Aorta (tissue), 5 donors: Measurements from ENCODE around the gene PPFIBP1. TPM values are rescaled to one million over a fixed set of nuclear protein-coding genes. Genes with fewer than 3 reads are reported as not detected.
"Not testable (repeated sequence)": the region's sequence is repeated elsewhere in the genome, so short reads cannot be mapped to it uniquely, and the experiment has no call there.

Source experiments
- ATAC-seq: fragments of 200-7000 bp; cut with Tn5 transposase; one replicate; pipeline ENCODE4 v1.9.1; 2022; ENCODE audit warnings: moderate library complexity; ENCODE audit not compliant: low FRiP score
- DNase-seq, 2 donors: peaks; one replicate each; pipeline ENCODE4 v3.0.0-alpha.2; 2020
- H3K27ac ChIP-seq, 2 donors: one replicate each; pipeline ENCODE4 v1.5.1; 2013; ENCODE audit warnings: low read length in 2 of 2, mild to moderate bottlenecking in 2 of 2, moderate library complexity in 2 of 2, control low read depth in 1 of 2, inconsistent platforms in 1 of 2, low read depth in 1 of 2
- H3K27me3 ChIP-seq, 2 donors: one replicate each; pipeline ENCODE4 v1.6.1; 2013; ENCODE audit warnings: control low read depth in 1 of 2, low read length in 1 of 2, mild to moderate bottlenecking in 1 of 2, moderate library complexity in 1 of 2; ENCODE audit not compliant: insufficient read depth in 2 of 2, control insufficient read depth in 1 of 2
- H3K36me3 ChIP-seq, 2 donors: one replicate each; pipeline ENCODE4 v1.6.1; 2013; ENCODE audit warnings: control low read depth in 1 of 2, low read length in 1 of 2, mild to moderate bottlenecking in 1 of 2; ENCODE audit not compliant: insufficient read depth in 2 of 2, control insufficient read depth in 1 of 2
- H3K4me1 ChIP-seq, 2 donors: one replicate each; pipeline ENCODE4 v1.6.1; 2013; ENCODE audit warnings: low read length in 2 of 2, control low read depth in 1 of 2, mild to moderate bottlenecking in 1 of 2, moderate library complexity in 1 of 2; ENCODE audit not compliant: insufficient read depth in 2 of 2, control insufficient read depth in 1 of 2
- H3K4me3 ChIP-seq, 2 donors: one replicate each; pipeline ENCODE4 v1.5.1; 2013; ENCODE audit warnings: low read length in 2 of 2, control low read depth in 1 of 2, mild to moderate bottlenecking in 1 of 2
- H3K9me3 ChIP-seq: one replicate; pipeline ENCODE4 v1.6.1; 2013; ENCODE audit warnings: mild to moderate bottlenecking, low read length; ENCODE audit not compliant: control insufficient read depth
- WGBS, 2 donors: extraction: QIAGEN DNeasy Blood & Tissue Kit; methylation state at CpG; one replicate each; pipeline ENCODE4 v1.1.7; 2013; 5-methylcytosine and 5-hydroxymethylcytosine counted together
- intact Hi-C, 2 donors: fragments of 100-400 bp; cut with DNase I; formaldehyde crosslinking; loops; one replicate each; pipeline versions ENCODE4 v1.14.2 to v1.15.0; 2022
- polyA plus RNA-seq, 2 donors: library from polyadenylated mRNA; stranded (reverse); fragments of 200-250 nt; gene quantifications; one replicate each; pipeline ENCODE4 v1.2.3, GENCODE V29; 2013
- total RNA-seq, 2 donors: library from RNA; stranded (reverse); fragmentation: NEBNext Ultra II Directional; extraction: Animal tissue kit (Norgen Biotek cat#: 25700); gene quantifications; one replicate each; pipeline ENCODE4 v1.2.1, GENCODE V29; 2021
- donor health status: healthy with polysubstance abuse.
- donor health status: Bipolar disorder and iron deficiency.
- donor health status: DM: no; HTN: no; CAD: no.
- donor health status: DM: no; HTN: no; CAD: no.
- donor health status: DM: yes; HTN: yes; CAD: no.

PPFIBP1 gene
- total and polyA plus RNA-seq, 4 donors, result 29.7 to 247 (median 108) TPM

DNA sequence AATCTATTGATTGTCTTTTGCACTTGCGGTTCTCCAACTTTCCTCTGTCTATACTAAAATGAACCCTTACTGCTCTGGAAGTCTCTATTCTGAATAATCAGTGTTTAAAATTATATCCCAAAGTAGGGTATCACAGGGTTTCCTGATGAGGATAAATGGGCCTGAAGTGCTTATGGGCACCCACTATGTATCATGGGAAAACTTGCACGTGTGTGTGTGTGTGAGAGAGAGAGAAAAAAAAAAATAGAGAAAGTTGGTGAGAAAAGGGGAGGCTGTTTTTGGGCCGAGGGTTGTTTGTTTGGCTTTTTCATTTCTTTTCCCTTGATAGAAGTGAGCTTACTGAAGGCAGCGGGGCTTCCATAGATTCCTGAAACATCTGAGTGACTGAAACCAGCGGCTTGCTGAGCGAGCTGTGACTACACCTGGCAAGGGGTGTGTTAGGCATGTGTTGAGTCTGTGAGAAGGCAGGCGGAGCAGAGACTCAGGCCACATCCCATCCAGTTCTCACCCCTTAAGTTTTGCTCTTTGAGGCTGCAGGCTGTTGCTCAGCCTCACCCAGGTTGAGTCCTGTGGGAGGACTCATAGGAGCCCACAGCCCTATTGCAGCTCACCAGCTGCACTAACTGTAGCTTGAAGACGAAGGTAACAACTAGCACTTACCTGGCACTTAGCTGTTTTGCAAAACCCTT, 17.2 kb downstream of the PPFIBP1 start:
- peak overlapping the region; percentile 24 to 55 for H3K27ac ChIP-seq
- WGBS, 2 donors, result 49 to 56% methylated on average over 8 of the region's 8 CpGs
- no peak overlapping the region for H3K4me3 ChIP-seq
- H3K27me3 ChIP-seq, result no peaks in the 10 kb centered on the region
- intact Hi-C loops, result no loop called here
- H3K4me1 ChIP-seq, result peaks cover 11 to 34% of the 10 kb centered on the region in 2 donors
- DNase-seq (no peak), ATAC-seq (no peak)
- H3K36me3 ChIP-seq, result no peaks in the 10 kb centered on the region
- H3K9me3 ChIP-seq, result no peaks in the 10 kb centered on the region

DNA sequence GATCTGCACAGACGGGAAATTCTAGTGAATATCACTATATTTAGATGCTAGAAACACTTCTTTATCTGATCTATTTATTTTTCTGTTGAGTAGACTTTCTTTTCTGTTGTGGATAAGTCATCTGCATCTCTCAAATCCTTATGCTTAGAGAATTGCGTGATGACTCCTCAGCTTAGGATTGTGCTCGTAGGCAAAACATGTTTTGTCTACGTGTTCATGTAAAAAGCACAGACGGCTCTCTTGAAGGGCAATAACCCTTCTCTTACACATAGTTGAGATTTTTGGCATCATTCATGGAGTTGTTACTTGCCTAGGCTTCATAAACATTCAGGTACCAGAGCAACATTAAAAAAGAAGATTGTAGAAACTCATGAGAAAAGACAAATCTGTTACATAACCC, 18.6 kb downstream of the PPFIBP1 start:
- 9 to 10% methylated on average over 5 of the region's 5 CpGs for WGBS, 2 donors
- H3K9me3 ChIP-seq, result no peaks in the 10 kb centered on the region
- ATAC-seq, result no peak
- H3K27ac ChIP-seq, result peak overlapping the region in 1 of 2 donors; percentile 57
- H3K4me3 ChIP-seq, result peak overlapping the region in 1 of 2 donors; percentile 34
- H3K36me3 ChIP-seq, result no peaks in the 10 kb centered on the region
- intact Hi-C loops, result no loop called here
- no peak for DNase-seq
- peaks cover 9 to 30% of the 10 kb centered on the region in 2 donors for H3K4me1 ChIP-seq
- no peaks in the 10 kb centered on the region for H3K27me3 ChIP-seq

DNA sequence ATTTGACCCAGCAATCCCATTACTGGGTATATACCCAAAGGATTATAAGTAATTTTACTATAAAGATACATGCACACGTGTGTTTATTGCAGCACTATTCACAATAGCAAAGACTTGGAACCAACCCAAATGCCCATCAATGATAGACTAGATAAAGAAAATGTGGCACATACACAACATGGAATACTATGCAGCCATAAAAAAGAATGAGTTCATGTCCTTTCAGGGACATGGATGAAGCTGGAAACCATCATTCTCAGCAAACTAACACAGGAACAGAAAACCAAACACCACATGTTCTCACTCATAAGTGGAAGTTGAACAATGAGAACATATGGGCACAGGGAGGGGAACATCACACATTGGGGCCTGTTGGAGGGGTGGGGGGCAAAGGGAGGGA, 20.9 kb downstream of the PPFIBP1 start:
- WGBS, 2 donors, result 93% methylated on average over 1 of the region's 1 CpG

DNA sequence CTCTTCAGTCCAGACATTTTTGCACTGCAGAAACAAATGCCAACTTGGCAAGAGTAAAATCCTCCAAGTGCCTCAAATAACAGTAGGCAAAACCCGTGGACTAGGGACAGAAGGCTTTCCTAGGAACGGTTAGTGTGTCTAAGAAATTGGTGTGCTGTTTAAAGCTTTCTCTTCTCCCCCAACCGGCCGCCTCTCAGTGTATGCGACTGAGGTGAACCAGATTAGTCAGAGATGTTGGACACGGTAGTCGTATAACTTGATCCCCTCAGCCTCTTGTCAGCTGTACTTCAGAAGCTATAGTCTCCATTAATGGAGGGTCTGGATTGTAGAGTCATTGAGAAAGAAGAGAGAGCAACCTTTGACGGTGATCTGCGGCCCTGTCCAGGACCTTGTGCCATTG, 21.7 kb downstream of the PPFIBP1 start:
- 19 to 20% methylated on average over 9 of the region's 9 CpGs for WGBS, 2 donors
- Histone ChIP-seq H3K9me3 (no peaks in the 10 kb centered on the region), H3K27me3 (no peaks in the 10 kb centered on the region), H3K27ac (peak overlapping the region; percentile 17 to 50), H3K4me1 (peaks cover 5 to 15% of the 10 kb centered on the region in 2 donors), H3K36me3 (no peaks in the 10 kb centered on the region), H3K4me3 (no peak overlapping the region)
- intact Hi-C loops, result no loop called here
- DNase-seq (no peak), ATAC-seq (no peak)

More for the DNA sequence above, 20.9 kb downstream of the PPFIBP1 start:
- ATAC-seq, H3K4me3 ChIP-seq, H3K9me3 ChIP-seq, H3K27ac ChIP-seq, DNase-seq, H3K36me3 ChIP-seq, H3K27me3 ChIP-seq, intact Hi-C loops: not testable (repeated sequence)
- peaks cover 7 to 20% of the 10 kb centered on the region in 2 donors for H3K4me1 ChIP-seq

DNA sequence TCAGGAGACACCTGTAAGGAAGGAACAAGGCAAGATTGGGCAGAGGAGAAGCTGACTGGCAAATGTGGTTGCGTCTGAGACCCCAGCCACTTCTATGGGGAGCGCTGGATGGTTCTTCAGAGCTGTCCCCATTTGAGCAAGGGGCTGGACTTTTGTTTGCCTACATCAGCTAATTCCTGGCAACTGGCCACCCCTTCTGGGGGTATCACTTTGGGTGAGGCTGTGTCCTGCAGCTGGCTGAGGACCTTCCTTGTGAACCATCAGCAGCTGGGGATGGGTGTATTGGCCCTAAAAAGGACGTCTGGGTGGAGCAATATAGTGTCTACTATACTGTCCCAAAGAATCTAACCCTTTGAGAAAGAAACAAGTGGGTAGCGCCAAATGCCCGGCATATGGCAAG, 23.6 kb downstream of the PPFIBP1 start:
- H3K36me3 ChIP-seq, result no peaks in the 10 kb centered on the region
- ATAC-seq (no peak), DNase-seq (no peak)
- intact Hi-C loops, result no loop called here
- no peaks in the 10 kb centered on the region for H3K9me3 ChIP-seq
- WGBS, 2 donors, result 87 to 91% methylated on average over 5 of the region's 5 CpGs
- no peaks in the 10 kb centered on the region for H3K27me3 ChIP-seq
- H3K4me3 ChIP-seq, result no peak overlapping the region
- peaks cover 2 to 18% of the 10 kb centered on the region in 2 donors for H3K4me1 ChIP-seq
- no peak overlapping the region for H3K27ac ChIP-seq

DNA sequence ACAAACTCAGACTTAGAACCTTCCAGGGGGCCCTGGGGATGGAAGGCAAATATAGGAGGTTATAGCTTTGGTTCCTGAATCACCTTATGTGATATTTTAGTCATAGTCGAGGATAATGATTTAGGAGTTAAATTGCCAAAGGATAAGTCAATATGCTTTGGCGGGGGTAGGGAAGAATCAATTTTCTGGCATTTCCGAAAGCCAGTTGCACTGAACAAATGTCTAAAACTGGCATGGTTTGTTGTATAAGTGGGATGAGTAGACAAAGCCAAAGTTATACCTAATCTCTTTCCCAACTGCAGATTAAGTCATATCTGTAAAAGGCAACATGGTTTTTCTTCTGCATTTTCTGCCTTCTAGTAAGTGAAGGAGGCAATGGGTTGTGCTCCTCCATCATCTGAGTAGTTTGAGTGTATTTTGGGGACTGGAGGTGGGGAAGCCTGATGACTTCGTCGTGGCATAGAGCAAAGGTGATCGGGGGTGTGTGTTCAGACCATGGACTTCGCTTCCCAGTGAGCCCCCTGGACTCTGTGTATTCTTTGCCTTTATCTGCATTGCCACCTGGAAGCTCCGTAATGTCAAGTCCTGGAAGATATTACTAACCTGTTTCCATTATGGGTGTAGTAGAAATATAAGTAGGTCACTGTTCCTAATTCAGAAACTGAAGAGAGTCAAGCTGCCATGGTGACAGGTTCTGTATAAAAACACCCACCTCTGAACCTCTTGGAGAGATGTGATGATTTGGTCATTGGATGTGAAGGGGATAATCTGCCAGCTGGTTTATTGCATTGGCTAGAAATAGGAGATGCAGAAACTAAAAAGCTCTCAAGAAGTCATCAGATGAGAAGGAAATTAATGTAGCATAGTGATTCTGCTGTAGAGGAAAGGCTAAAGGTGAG, 24.5 kb downstream of the PPFIBP1 start:
- Histone ChIP-seq H3K4me1 (peaks cover 2 to 21% of the 10 kb centered on the region in 2 donors), H3K36me3 (no peaks in the 10 kb centered on the region), H3K4me3 (no peak overlapping the region), H3K27me3 (no peaks in the 10 kb centered on the region), H3K27ac (peak overlapping the region; percentile 49 to 57), H3K9me3 (no peaks in the 10 kb centered on the region)
- WGBS, 2 donors, result 89 to 90% methylated on average over 8 of the region's 8 CpGs
- intact Hi-C loops, result no loop called here
- ATAC-seq, result no peak
- no peak for DNase-seq

DNA sequence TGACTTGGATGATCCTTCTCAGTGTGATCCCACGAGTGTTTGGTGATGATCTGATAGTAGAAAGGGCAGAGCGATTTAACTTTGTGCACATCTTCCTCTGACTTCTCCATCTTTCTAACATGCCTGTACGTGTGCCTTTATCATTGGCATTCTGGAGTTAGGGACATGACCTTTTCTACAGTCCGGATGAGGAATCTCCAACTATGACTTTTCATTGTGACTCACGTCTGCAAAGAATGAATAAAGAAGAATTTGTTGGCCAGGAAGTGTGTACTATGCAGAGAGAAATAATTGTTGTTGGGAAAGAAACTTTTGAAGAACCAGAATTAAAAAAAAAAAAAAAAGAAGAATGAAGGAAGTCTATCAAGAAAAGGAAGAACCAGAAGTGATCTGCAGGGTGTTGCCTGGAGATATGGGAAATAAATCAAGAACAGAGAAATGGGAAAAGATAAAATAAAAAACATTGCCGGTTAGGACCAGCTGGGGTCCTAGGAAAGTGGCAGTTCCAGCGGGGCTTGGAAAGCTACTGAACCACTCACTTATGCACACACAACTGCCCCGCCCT, 25.3 kb downstream of the PPFIBP1 start:
- H3K27me3 ChIP-seq, result no peaks in the 10 kb centered on the region
- ATAC-seq (peak; percentile 6), DNase-seq (no peak)
- H3K9me3 ChIP-seq, result no peaks in the 10 kb centered on the region
- intact Hi-C loops, result no loop called here
- H3K4me3 ChIP-seq, result no peak overlapping the region
- WGBS, 2 donors, result 38 to 40% methylated on average over 8 of the region's 8 CpGs
- peaks cover 7 to 21% of the 10 kb centered on the region in 2 donors for H3K4me1 ChIP-seq
- H3K36me3 ChIP-seq, result no peaks in the 10 kb centered on the region
- H3K27ac ChIP-seq, result peak overlapping the region; percentile 57 to 75

DNA sequence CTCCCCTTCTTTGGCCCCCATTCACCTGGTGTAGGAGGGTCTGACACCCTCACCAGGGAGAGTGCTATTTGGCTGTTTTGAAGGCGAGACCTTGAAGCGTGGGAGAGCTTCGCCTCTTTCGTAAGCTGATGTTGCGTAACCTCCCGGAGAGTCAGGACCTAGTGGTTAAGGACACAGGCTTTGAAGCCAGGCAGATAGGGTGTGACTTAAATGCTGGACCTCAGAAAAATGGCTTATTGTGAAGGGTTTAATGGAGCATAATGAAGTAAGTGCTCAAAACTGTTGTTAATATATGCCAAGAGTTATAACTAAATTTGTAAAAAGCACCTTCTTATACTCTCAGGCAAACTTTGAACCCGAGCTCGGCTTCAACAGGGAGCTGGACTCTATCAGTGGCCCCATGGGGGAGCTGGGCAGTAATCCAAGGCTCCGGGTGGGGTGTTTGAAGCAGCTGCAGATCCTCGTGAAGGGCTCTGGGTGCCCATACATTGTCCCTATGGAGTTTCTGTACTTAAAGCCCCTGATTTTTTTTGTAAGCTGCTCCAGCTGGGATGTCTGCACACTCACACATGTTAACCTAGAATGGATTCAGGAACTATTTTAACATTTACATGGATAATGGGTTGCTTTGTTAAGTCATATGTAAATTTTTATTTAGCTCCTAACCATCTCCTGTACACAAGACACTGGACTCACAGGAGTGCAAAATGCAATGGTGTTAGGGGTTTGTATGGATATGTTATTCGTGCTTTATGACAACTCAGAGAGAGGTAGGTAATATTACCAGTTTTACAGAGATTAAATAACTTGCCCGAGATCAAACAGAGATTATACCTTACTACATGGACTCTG, 26.0 kb downstream of the PPFIBP1 start:
- Histone ChIP-seq H3K27ac (peak overlapping the region; percentile 31 to 75), H3K4me1 (peaks cover 7 to 21% of the 10 kb centered on the region in 2 donors), H3K36me3 (no peaks in the 10 kb centered on the region), H3K4me3 (no peak overlapping the region), H3K9me3 (no peaks in the 10 kb centered on the region), H3K27me3 (no peaks in the 10 kb centered on the region)
- WGBS, 2 donors, result 16 to 23% methylated on average over 12 of the region's 12 CpGs
- ATAC-seq, result peak; percentile 88
- intact Hi-C loops, result loop anchor here in 1 of 2 donors (5.0 kb wide), 2 partner anchors 47 to 67 kb away; no protein-coding TSS in a partner anchor
- peak; percentile 85 to 86 for DNase-seq
